SU-DHL-6 (cell line): ENCODE measurements around the gene C1QA.

Experiments used
- H2AFZ ChIP-seq: fragments of 200-600 bp; sonication (generic); 2 replicates; pipeline ENCODE4 v1.6.1; 2014; ENCODE audit warnings: low read depth, mild to moderate bottlenecking, moderate library complexity, mixed read lengths, antibody characterized with exemption, low read length; ENCODE audit not compliant: severe bottlenecking
- H3F3A ChIP-seq: fragments of 200-600 bp; shearing (Covaris generic); 2 replicates; pipeline ENCODE4 v1.6.0; 2016; ENCODE audit warnings: antibody characterized with exemption, mild to moderate bottlenecking; ENCODE audit not compliant: insufficient read depth
- H3K27ac ChIP-seq: fragments of 200-600 bp; sonication (generic); 2 replicates; pipeline ENCODE4 v1.5.1; 2016; ENCODE audit warnings: low read depth, mild to moderate bottlenecking, low read length, moderate library complexity, mixed read lengths
- H3K27me3 ChIP-seq: fragments of 200-600 bp; sonication (generic), shearing (Covaris generic); 2 replicates; pipeline ENCODE4 v1.6.0; 2014; ENCODE audit warnings: mild to moderate bottlenecking, low read length
- H3K36me3 ChIP-seq: fragments of 200-600 bp; sonication (generic); 2 replicates; pipeline ENCODE4 v1.6.1; 2014; ENCODE audit warnings: mild to moderate bottlenecking, low read length, mixed read lengths
- H3K4me2 ChIP-seq: fragments of 300-600, 200-600 bp; shearing (Covaris generic), sonication (generic); 2 replicates; pipeline ENCODE4 v1.6.0; 2014; ENCODE audit warnings: low read length, low read depth, mild to moderate bottlenecking; ENCODE audit not compliant: poor library complexity, severe bottlenecking
- H3K4me3 ChIP-seq: fragments of 200-600 bp; sonication (generic); 2 replicates; pipeline ENCODE4 v1.5.1; 2014; ENCODE audit warnings: antibody characterized with exemption, low read length, mild to moderate bottlenecking, mixed read lengths; ENCODE audit not compliant: insufficient read depth, poor library complexity, severe bottlenecking
- H3K79me2 ChIP-seq: fragments of 200-600 bp; sonication (generic); 2 replicates; pipeline ENCODE4 v1.6.1; 2014; ENCODE audit warnings: mild to moderate bottlenecking, low read length, moderate library complexity; ENCODE audit not compliant: insufficient read depth
- H3K9ac ChIP-seq: fragments of 200-600 bp; sonication (generic); 2 replicates; pipeline ENCODE4 v1.7.0; 2014; ENCODE audit warnings: mild to moderate bottlenecking, low read length
- H3K9me2 ChIP-seq: fragments of 200-600 bp; sonication (generic); replicated peaks from 2 replicates; pipeline ENCODE4 v1.6.1; 2014; ENCODE audit warnings: low read length; ENCODE audit not compliant: insufficient read depth
- H3K9me3 ChIP-seq: fragments of 200-600 bp; sonication (generic); 2 replicates; pipeline ENCODE4 v1.6.1; 2014; ENCODE audit warnings: low read length, mixed read lengths; ENCODE audit not compliant: insufficient read depth
- H4K20me1 ChIP-seq: fragments of 200-600 bp; sonication (generic); 2 replicates; pipeline ENCODE4 v1.6.1; 2014; ENCODE audit warnings: low read depth, mild to moderate bottlenecking, antibody characterized with exemption, low read length, moderate library complexity, mixed read lengths
- EZH2phosphoT487 ChIP-seq: fragments of 200-600 bp; sonication (generic), shearing (Covaris generic); conservative IDR thresholded peaks from 2 replicates; pipeline ENCODE4 v1.6.1; 2018; ENCODE audit warnings: mild to moderate bottlenecking, antibody characterized with exemption, low read length, moderate library complexity, mixed read lengths
- TF ChIP-seq, protein P1 (sequence below): fragments of 200-600 bp; sonication (generic); IDR thresholded peaks from one replicate; pipeline ENCODE4 v1.5.1; 2017; ENCODE audit warnings: antibody characterized with exemption, mild to moderate bottlenecking, low read length, moderate library complexity; ENCODE audit not compliant: insufficient read depth, poor library complexity, severe bottlenecking

Gene C1QA

DNA sequence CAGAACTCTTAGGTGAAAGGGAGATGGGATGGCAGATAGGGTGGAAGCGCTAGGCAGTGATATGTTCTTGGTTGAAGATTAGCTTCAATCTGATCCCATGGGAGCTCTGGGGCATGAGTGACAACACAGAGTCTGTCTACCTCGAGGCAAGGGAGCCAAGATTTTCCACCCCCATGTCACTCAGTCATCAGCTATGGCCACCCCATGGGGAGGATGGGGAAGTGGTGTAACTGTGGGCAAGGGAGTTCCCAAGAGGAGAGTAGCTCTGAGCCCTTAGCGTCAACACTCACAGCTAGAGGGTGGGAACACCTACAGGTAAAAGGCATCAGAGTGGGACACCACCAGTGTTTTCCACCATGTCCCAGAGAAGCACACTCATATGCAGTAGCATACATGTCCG, 30.3 kb upstream of the C1QA start:
- Histone ChIP-seq H3K79me2 (no peaks in the 10 kb centered on the region), H3K36me3 (no peaks in the 10 kb centered on the region), H2AFZ (no peak overlapping the region), H3K9me2 (no peaks in the 10 kb centered on the region), H4K20me1 (no peaks in the 10 kb centered on the region), H3K4me2 (no peak overlapping the region), H3K9ac (no peak overlapping the region), H3K27me3 (no peaks in the 10 kb centered on the region), H3K4me3 (no peak overlapping the region), H3K9me3 (no peaks in the 10 kb centered on the region), H3F3A (no peaks in the 10 kb centered on the region), H3K27ac (no peak overlapping the region)
- no peak for TF ChIP-seq EZH2phosphoT487
- TF ChIP-seq, protein P1, sequence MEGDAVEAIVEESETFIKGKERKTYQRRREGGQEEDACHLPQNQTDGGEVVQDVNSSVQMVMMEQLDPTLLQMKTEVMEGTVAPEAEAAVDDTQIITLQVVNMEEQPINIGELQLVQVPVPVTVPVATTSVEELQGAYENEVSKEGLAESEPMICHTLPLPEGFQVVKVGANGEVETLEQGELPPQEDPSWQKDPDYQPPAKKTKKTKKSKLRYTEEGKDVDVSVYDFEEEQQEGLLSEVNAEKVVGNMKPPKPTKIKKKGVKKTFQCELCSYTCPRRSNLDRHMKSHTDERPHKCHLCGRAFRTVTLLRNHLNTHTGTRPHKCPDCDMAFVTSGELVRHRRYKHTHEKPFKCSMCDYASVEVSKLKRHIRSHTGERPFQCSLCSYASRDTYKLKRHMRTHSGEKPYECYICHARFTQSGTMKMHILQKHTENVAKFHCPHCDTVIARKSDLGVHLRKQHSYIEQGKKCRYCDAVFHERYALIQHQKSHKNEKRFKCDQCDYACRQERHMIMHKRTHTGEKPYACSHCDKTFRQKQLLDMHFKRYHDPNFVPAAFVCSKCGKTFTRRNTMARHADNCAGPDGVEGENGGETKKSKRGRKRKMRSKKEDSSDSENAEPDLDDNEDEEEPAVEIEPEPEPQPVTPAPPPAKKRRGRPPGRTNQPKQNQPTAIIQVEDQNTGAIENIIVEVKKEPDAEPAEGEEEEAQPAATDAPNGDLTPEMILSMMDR: no peak

DNA sequence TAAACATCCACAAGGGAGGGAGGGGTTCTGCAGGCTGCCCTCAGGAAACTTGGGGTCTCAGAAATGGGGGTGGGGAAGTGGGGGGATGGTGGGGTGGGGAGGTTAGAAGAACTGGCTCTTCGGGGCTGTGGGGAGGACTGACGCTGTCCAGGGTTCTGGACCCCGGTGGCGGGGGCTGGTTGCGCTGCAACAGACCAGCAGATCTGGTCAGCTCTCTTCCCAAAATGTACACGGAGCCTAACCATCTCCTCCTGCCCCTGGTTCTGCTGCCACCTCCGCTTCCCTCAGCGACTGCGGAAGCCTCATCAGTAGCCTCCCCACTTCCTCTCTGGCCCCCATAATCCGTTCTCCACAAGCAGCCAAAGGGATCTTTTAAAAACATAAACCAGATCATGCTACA, 29.3 kb upstream of the C1QA start:
- Histone ChIP-seq H3K79me2 (no peaks in the 10 kb centered on the region), H3K9ac (no peak overlapping the region), H2AFZ (no peak overlapping the region), H3K27ac (no peak overlapping the region), H3K9me3 (no peaks in the 10 kb centered on the region), H3K27me3 (no peaks in the 10 kb centered on the region), H3K9me2 (no peaks in the 10 kb centered on the region), H3K4me3 (no peak overlapping the region), H3F3A (no peaks in the 10 kb centered on the region), H3K36me3 (no peaks in the 10 kb centered on the region), H4K20me1 (no peaks in the 10 kb centered on the region), H3K4me2 (no peak overlapping the region)
- TF ChIP-seq EZH2phosphoT487: no peak
- TF ChIP-seq, protein P1: no peak

DNA sequence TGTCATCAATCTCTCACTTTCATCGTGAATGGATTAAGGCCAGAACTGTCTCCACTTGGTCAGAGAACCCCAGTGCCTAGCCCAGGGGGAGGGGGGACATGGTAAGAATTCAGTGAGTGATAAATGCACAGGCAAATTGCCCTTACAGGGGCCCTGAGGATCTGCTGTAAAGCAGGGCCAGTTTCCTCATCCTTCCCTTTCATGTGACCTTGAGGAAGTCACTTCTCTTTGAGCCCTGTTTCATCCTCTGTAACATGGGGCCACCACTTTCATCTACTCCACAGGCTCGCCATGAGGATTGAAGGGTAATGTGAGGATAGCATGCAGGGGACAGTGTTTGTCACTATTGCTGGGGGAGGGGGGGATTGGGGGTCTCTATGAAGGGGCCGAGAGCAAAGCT, 28.1 kb upstream of the C1QA start:
- Histone ChIP-seq H3K27me3 (no peaks in the 10 kb centered on the region), H3K4me3 (no peak overlapping the region), H3K9me3 (no peaks in the 10 kb centered on the region), H3K36me3 (no peaks in the 10 kb centered on the region), H4K20me1 (no peaks in the 10 kb centered on the region), H3K79me2 (no peaks in the 10 kb centered on the region), H3F3A (no peaks in the 10 kb centered on the region), H2AFZ (no peak overlapping the region), H3K4me2 (no peak overlapping the region), H3K9me2 (no peaks in the 10 kb centered on the region), H3K9ac (no peak overlapping the region), H3K27ac (no peak overlapping the region)
- TF ChIP-seq, protein P1: no peak
- no peak for TF ChIP-seq EZH2phosphoT487

DNA sequence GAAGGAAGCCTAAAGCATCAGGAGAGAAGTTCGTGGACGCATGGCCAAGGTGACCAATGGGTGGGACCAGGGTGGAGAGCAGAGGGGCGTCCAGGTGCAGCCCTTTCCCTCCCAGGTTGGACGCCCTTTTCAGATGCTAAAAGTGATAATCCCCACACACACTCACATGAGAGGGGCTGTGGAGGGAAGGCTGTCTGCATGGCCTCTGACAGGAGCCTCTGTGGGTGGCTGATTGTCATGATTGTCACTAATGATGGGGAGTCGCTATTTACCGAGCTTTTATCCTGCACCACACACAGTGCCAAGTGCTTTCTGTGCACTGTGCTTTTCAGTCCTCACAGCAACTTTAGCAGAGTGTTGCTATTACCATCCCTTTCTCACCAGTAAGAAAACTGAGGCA, 27.1 kb upstream of the C1QA start:
- Histone ChIP-seq H3K9ac (no peak overlapping the region), H3K27ac (no peak overlapping the region), H3K9me2 (no peaks in the 10 kb centered on the region), H3K4me2 (no peak overlapping the region), H3K27me3 (no peaks in the 10 kb centered on the region), H3K36me3 (no peaks in the 10 kb centered on the region), H4K20me1 (no peaks in the 10 kb centered on the region), H3K9me3 (no peaks in the 10 kb centered on the region), H2AFZ (no peak overlapping the region), H3K79me2 (no peaks in the 10 kb centered on the region), H3F3A (no peaks in the 10 kb centered on the region), H3K4me3 (no peak overlapping the region)
- no peak for TF ChIP-seq EZH2phosphoT487
- TF ChIP-seq, protein P1: no peak
